Spleen (tissue), 7 donors: ENCODE measurements around the gene SETD7.

Source experiments
- CTCF ChIP-seq, 11 experiments: fragments of 200-600 bp in 7 of 11; fragments of 450-650 bp in 4 of 11; sonication (generic) in 4 of 11; IDR thresholded peaks in 8 of 11; conservative IDR thresholded peaks in 3 of 11; 1 replicate in 7 of 11; 2 replicates in 4 of 11; pipeline versions ENCODE4 v1.4.0 to v1.8.0; 2016 to 2021; ENCODE audit warnings: antibody characterized with exemption in 11 of 11, inconsistent platforms in 4 of 11, mild to moderate bottlenecking in 1 of 11
- POLR2A ChIP-seq, 3 donors: fragments of 450-650 bp; IDR thresholded peaks; one replicate each; pipeline ENCODE4 v1.5.1; 2017; ENCODE audit warnings: antibody characterized with exemption in 3 of 3, mild to moderate bottlenecking in 1 of 3
- POLR2AphosphoS5 ChIP-seq, 3 donors: sonication (generic); formaldehyde crosslinking; IDR thresholded peaks; one replicate each; pipeline ENCODE4 v1.5.1; 2017; ENCODE audit warnings: antibody characterized with exemption in 3 of 3
- donor health status: DM: no; HTN: no; CAD: no; lungs with moderate emphysema.
- donor health status: DM: no; HTN: no; CAD: no.
- donor health status: DM: no; HTN: no; CAD: no.

GRCh38 chr4:139559089-139559479, 3.1 kb upstream of the SETD7 start:
- TF ChIP-seq CTCF (IDR thresholded peaks at IDR 0.05 in 8 of 11, conservative IDR thresholded peaks at IDR 0.05 in 3 of 11) (no peak), POLR2A (IDR thresholded peaks at IDR 0.05) (no peak), POLR2AphosphoS5 (IDR thresholded peaks at IDR 0.05) (no peak)
